Measurements from ENCODE around the gene TCERG1. TPM values are rescaled to one million over a fixed set of nuclear protein-coding genes. Genes with fewer than 3 reads are reported as not detected.

Gene TCERG1
- total RNA-seq, 2 donors from 2014 or later, result 108 to 144 TPM

DNA sequence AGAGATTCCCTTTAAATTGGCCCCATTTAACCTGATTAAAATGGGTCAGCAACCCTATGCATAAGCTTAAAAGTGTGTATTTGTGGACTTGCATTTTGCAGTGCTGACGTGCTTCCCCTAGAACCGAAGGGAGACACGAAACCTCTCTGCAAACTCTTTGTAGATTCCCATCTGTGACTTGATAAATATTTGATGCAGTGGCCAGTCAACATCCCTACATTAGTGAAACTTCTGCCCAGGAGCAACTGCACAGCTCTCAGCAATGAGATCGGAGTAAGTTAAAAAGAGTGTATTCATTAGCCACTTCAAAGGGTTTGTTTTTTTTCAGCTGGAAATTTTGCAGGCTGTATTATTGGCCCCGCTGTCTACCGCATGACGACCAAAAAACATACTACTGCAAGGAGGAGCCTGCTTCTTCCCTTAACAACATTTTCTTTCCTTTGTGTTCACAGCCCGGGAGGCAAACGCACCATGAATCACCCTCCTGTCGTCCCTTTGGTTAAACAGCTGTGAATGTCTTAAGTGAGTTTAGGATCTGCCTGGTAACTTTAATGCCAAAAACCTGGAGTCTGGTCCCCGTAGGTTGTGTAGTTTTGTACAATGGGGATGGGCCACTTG is 38.0 kb upstream of the TCERG1 start:
- Histone ChIP-seq H3K9me3 (ENCODE audit: control insufficient read depth, low read length) (no peaks in the 10 kb centered on the region), H3K27ac (ENCODE audit: low read depth, low read length) (no peak overlapping the region), H3K4me1 (ENCODE audit: control insufficient read depth, insufficient read depth, low read length) (no peaks in the 10 kb centered on the region), H3K4me3 (ENCODE audit: low read length) (no peak overlapping the region), H3K27me3 (ENCODE audit: control insufficient read depth, insufficient read depth, low read length, poor library complexity, severe bottlenecking) (no peaks in the 10 kb centered on the region), H3K36me3 (ENCODE audit: control insufficient read depth, insufficient read depth, low read length) (no peaks in the 10 kb centered on the region), H3K9ac (ENCODE audit: extremely low read depth, low read length, poor library complexity, severe bottlenecking) (no peak overlapping the region)
- no peak for DNase-seq
- Mint-ChIP-seq H3K4me3 (no peak overlapping the region), H3K36me3 (ENCODE audit: low read depth) (no peaks in the 10 kb centered on the region), H3K27me3 (ENCODE audit: insufficient read depth) (no peaks in the 10 kb centered on the region), H3K27ac (no peak overlapping the region), H3K4me1 (peaks cover 6% of the 10 kb centered on the region), H3K9me3 (no peaks in the 10 kb centered on the region)
- TF ChIP-seq, protein P1, sequence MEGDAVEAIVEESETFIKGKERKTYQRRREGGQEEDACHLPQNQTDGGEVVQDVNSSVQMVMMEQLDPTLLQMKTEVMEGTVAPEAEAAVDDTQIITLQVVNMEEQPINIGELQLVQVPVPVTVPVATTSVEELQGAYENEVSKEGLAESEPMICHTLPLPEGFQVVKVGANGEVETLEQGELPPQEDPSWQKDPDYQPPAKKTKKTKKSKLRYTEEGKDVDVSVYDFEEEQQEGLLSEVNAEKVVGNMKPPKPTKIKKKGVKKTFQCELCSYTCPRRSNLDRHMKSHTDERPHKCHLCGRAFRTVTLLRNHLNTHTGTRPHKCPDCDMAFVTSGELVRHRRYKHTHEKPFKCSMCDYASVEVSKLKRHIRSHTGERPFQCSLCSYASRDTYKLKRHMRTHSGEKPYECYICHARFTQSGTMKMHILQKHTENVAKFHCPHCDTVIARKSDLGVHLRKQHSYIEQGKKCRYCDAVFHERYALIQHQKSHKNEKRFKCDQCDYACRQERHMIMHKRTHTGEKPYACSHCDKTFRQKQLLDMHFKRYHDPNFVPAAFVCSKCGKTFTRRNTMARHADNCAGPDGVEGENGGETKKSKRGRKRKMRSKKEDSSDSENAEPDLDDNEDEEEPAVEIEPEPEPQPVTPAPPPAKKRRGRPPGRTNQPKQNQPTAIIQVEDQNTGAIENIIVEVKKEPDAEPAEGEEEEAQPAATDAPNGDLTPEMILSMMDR (conservative IDR thresholded peaks at IDR 0.05), result no peak
- WGBS, 2 experiments (ENCODE audit: insufficient coverage in 1 of 2, insufficient read length in 1 of 2), result 60 to 63% methylated on average over 4 to 11 of the region's 11 CpGs

GRCh38 chr5:146410272-146410671 is 36.9 kb upstream of the TCERG1 start:
- WGBS, 2 experiments (ENCODE audit: insufficient coverage in 1 of 2, insufficient read length in 1 of 2), result 84 to 100% methylated on average over 1 to 2 of the region's 2 CpGs
- H3K4me1 Mint-ChIP-seq, result peaks cover 6% of the 10 kb centered on the region

GRCh38 chr5:146419696-146420095 is 27.4 kb upstream of the TCERG1 start:
- no peak for DNase-seq
- Mint-ChIP-seq H3K9me3 (no peaks in the 10 kb centered on the region), H3K4me3 (no peak overlapping the region), H3K27me3 (ENCODE audit: insufficient read depth) (no peaks in the 10 kb centered on the region), H3K4me1 (no peaks in the 10 kb centered on the region), H3K36me3 (ENCODE audit: low read depth) (no peaks in the 10 kb centered on the region), H3K27ac (no peak overlapping the region)
- H3K9ac ChIP-seq (ENCODE audit: extremely low read depth, low read length, poor library complexity, severe bottlenecking), result no peak overlapping the region
- no peaks in the 10 kb centered on the region for H3K4me1 ChIP-seq (ENCODE audit: control insufficient read depth, insufficient read depth, low read length)
- no peak overlapping the region for H3K27ac ChIP-seq (ENCODE audit: low read depth, low read length)
- no peak overlapping the region for H3K4me3 ChIP-seq (ENCODE audit: low read length)
- no peaks in the 10 kb centered on the region for H3K27me3 ChIP-seq (ENCODE audit: control insufficient read depth, insufficient read depth, low read length, poor library complexity, severe bottlenecking)
- H3K9me3 ChIP-seq (ENCODE audit: control insufficient read depth, low read length), result no peaks in the 10 kb centered on the region
- TF ChIP-seq, protein P1 (conservative IDR thresholded peaks at IDR 0.05), result no peak
- no peaks in the 10 kb centered on the region for H3K36me3 ChIP-seq (ENCODE audit: control insufficient read depth, insufficient read depth, low read length)

More at GRCh38 chr5:146410272-146410671, 36.9 kb upstream of the TCERG1 start:
- Histone ChIP-seq H3K4me1 (ENCODE audit: control insufficient read depth, insufficient read depth, low read length) (no peaks in the 10 kb centered on the region), H3K9me3 (ENCODE audit: control insufficient read depth, low read length) (no peaks in the 10 kb centered on the region), H3K36me3 (ENCODE audit: control insufficient read depth, insufficient read depth, low read length) (no peaks in the 10 kb centered on the region), H3K27ac (ENCODE audit: low read depth, low read length) (no peak overlapping the region), H3K27me3 (ENCODE audit: control insufficient read depth, insufficient read depth, low read length, poor library complexity, severe bottlenecking) (no peaks in the 10 kb centered on the region), H3K9ac (ENCODE audit: extremely low read depth, low read length, poor library complexity, severe bottlenecking) (no peak overlapping the region), H3K4me3 (ENCODE audit: low read length) (no peak overlapping the region)
- Mint-ChIP-seq H3K27me3 (ENCODE audit: insufficient read depth) (no peaks in the 10 kb centered on the region), H3K4me3 (no peak overlapping the region), H3K9me3 (no peaks in the 10 kb centered on the region), H3K36me3 (ENCODE audit: low read depth) (no peaks in the 10 kb centered on the region), H3K27ac (no peak overlapping the region)
- no peak for DNase-seq
- TF ChIP-seq, protein P1 (conservative IDR thresholded peaks at IDR 0.05), result no peak
